CD4-positive, alpha-beta T cell treated with Interleukin-17A for 4 hours (primary cell): ENCODE measurements around the gene SLC14A1.
"Not testable (repeated sequence)": the region's sequence is repeated elsewhere in the genome, so short reads cannot be mapped to it uniquely, and the experiment has no call there.

Source experiments
- DNase-seq: peaks from one replicate; pipeline ENCODE4 v3.0.0-alpha.2; 2020; ENCODE audit warnings: mixed read lengths

SLC14A1 gene

GRCh38 chr18:45724601-45725000 is 620 bp downstream of the SLC14A1 start:
- no peak for DNase-seq

DNA sequence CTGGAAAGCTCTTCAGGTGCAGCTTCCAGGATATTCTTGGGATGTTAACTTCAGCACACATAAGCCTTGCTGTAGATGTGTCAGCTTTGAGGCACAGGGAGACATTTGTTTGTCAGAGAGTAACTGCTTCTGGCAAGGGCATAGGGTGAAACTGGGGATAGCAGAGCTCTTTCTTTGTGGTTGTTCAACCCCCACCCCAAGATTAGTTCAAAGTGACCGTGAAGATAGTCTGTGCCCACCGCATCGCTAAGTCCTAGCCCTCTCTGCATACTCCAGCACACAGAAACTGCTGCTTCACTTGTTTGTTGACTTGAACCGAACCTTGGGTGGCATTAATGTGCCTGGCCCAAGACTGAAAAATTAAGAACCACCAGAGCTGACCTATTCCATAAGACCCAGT is 1.4 kb downstream of the SLC14A1 start:
- DNase-seq = no peak

GRCh38 chr18:45726603-45727002 is 2.6 kb downstream of the SLC14A1 start:
- DNase-seq = no peak

GRCh38 chr18:45727068-45727467 is 3.1 kb downstream of the SLC14A1 start:
- DNase-seq = no peak

- no peak for DNase-seq
Observed at GRCh38 chr18:45728336-45729010, 4.5 kb downstream of the SLC14A1 start.

DNA sequence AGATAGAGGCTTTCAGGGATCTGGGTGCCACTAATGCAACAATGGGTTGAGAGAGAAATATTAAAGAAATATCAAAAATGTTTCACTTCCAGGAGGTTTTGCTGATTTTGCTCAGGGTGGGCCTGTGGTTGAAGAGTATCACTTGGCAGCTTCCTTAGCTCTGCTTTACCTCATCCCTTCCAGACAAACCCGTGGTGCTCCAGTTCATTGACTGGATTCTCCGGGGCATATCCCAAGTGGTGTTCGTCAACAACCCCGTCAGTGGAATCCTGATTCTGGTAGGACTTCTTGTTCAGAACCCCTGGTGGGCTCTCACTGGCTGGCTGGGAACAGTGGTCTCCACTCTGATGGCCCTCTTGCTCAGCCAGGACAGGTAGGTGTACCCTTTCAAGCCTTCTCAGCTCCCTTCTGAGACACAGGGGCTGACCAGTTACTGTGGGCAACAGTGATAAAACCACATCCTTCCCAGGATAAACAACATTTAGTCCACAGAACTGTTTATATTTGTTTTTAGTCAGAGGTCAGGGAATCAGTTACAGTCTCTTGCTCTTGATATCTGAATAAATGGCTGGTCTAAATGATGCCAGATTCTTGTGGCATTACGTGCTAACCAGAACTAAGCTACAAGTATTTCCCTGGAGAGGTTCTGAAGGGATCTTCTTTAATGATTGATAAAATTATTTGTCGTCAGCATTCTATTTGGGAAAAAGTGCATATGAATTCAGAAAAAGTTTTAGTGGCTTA is 7.0 kb downstream of the SLC14A1 start:
- no peak for DNase-seq

DNA sequence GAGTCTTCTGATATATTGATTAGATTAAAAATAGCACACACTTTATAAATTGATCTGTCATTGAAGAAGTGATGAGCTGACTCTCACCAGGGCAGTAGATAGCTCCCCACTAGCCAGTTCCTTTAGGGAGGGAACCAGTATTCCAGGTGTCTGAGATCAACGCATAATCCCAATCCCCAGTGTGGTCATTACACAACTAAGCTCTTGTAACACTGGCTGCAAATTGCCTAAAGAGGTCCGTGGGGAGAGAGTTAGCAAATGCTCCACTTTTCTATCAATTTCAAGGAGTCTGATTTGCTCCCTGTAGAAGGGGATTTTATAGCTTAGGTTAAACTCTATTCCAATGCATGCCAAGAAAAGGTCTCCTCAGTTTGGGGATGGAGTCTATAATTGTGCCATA is 7.7 kb downstream of the SLC14A1 start:
- DNase-seq = no peak

DNA sequence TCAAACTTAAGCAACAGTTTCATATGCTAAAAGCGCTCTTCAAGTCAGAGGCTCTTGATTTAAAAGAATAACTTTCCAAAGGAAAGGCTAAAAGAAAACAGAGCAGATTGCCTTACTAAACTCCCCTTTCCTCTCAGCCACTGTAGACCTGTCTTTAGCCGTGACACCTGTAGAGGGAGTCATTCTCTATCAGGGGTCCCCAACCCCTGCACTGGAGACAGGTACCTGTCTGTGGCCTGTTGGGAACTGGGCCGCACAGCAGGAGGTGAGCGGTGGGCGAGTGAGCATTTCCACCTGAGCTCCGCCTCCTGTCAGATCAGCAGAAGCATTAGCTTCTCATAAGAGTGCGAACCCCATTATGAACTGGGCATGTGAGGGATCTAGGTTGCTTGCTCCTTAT is 9.6 kb downstream of the SLC14A1 start:
- no peak for DNase-seq

DNA sequence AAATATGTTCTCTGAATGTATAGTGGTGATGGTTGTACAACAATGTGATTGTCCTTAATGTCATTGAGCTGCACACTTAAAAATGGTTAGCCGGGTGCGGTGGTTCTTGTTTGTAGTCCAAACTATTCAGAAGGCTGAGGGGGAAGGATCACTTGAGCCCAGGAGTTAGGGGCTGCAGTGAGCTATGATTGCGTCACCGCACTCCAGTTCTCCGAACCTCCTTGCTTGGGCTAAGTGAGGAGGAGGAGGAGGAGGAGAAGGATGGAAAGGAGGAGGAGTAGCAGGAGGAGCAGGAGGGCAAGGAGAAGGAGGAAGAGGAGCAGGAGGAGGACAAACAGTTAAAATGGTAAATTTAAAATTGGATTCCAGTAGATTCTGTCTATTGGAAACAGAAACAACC is 10.5 kb downstream of the SLC14A1 start:
- no peak for DNase-seq

GRCh38 chr18:45734944-45735343 is 11.0 kb downstream of the SLC14A1 start:
- DNase-seq = no peak

DNA sequence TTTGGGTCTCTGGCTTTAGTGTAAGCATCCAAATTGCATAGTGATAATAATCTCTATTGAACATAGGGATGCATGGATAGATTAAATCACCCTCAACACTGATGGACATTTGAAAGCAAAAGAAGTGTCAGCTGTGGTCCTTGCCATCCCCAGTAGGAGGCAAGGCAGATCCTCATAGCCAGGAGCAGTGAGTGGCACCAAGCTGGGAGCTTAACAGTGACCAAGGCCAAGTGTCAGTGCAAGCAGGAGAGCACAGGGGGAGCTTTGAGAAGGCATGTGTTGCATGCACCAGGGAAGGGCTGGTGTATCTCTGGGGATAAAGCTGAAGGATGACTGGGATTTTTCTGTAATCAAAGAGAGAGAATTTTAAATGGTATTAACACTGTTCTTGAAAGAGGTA is 14.7 kb downstream of the SLC14A1 start:
- DNase-seq = no peak

DNA sequence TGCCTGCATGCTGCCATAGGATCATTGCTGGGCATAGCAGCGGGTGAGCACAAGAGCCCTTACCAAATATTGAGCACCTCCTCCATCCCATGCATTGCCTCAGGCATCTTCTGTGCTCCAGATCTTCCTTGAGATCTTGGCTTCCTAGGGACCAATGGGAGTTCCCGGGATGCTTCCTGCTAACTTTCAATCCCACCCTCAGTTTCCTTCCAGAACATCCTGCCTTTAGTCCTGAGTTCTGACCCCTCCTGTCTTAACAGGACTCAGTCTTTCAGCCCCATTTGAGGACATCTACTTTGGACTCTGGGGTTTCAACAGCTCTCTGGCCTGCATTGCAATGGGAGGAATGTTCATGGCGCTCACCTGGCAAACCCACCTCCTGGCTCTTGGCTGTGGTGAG is 15.3 kb downstream of the SLC14A1 start:
- no peak for DNase-seq

GRCh38 chr18:45739848-45740247 is 15.9 kb downstream of the SLC14A1 start:
- DNase-seq = no peak

DNA sequence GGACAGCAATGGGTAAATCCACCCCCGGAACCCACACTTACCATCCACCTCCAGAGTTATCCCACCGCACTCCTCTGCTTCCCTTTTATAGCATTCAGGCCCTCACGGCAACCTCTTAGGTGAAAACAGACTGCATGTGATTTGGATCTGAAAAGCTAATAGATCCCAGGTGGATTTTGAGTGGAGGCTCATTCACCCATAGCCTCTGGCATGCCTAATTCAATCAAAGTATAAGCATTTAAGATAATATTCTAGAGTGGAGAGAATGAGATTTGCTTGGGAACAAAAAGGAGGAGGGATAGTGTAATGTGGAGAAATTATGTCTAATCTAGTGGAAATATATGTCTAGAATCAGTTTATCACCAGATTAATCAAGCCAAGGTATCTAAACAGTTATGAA is 17.1 kb downstream of the SLC14A1 start:
- DNase-seq = no peak

DNA sequence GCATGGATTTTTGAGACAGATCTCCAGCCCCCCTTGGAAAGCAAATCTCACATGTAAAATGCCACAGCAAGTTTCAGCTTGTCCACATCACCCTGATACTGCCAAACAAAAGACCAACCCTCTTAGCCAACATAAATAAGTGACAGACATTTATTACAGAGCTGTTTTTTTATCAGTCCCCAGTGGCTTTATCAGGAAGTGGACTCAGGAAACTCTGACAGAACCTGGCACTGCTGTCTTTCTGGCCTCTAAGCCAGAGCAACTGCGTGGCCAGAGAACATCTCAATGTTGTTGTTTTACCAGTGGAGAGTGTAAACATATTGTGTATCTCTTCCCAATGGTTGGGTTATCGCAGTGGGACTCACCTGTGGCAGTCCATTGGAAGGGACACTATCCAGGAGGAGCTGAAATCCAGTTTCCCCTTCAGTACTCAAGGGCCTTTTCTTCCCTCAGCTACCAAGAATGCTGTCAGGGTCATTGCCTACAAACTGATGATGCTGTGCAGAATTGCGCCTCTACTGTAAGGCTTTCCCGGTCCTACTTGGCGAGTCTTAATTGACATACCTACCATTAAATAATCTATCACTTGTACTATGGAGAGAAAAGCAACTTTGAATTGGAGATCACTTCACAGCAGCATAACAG is 22.0 kb downstream of the SLC14A1 start:
- DNase-seq = no peak

DNA sequence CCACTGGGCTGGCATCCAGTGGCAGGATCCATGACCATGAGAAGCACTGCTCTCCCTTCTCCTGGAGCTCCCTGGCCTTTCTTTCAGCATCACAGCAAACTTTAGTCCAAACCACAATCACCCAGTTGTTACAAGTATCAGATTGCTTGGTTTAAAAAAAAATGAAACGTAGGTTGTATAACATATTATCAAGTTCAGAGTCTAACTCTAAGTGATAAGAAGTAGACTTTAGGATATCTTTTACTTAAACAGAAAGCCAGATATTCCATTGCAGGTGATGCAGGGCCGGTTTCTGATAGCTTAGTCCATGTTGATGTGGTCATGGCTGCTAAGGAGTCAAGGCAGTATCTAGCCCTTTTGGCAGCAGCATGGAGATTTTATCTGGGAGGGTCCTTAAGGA is 24.5 kb downstream of the SLC14A1 start:
- no peak for DNase-seq

DNA sequence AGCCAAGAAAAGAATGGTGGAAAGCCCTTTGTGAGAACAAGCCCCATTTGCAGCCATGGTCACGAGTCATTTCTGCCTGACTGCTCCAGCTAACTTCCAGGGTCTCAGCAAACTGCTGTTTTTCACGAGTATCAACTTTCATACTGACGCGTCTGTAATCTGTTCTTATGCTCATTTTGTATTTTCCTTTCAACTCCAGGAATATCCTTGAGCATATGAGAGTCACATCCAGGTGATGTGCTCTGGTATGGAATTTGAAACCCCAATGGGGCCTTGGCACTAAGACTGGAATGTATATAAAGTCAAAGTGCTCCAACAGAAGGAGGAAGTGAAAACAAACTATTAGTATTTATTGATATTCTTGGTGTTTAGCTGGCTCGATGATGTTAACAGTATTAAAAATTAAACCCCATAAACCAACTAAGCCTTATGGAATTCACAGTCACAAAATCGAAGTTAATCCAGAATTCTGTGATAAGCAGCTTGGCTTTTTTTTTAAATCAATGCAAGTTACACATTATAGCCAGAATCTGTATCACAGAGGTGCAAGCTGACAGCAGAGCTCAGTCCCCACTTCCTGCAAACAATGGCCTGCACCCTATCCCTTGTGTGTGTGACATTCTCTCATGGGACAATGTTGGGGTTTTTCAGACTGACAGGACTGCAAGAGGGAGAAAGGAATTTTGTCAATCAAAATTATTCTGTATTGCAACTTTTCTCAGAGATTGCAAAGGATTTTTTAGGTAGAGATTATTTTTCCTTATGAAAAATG is 26.1 kb downstream of the SLC14A1 start:
- DNase-seq = no peak

DNA sequence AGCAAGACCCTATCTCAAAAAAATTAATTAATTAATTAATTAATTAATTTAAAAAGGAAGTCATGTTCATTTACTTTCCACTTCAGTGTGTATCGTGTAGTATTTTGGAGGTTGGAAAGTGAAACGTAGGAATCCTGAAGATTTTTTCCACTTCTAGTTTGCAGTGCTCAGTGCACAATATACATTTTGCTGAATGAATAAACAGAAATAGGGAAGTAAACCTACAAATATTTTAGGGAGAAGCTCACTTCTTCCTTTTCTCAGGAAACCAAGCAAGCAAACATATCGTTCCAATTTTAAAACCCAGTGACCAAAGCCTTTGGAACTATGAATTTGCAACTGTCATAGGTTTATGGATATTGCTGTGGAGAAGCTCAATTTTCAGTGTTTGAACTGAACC is 27.8 kb downstream of the SLC14A1 start:
- DNase-seq = no peak

- DNase-seq = no peak
Observed at GRCh38 chr18:45752681-45753080, 28.7 kb downstream of the SLC14A1 start.

GRCh38 chr18:45753286-45753685 is 29.3 kb downstream of the SLC14A1 start:
- no peak for DNase-seq

DNA sequence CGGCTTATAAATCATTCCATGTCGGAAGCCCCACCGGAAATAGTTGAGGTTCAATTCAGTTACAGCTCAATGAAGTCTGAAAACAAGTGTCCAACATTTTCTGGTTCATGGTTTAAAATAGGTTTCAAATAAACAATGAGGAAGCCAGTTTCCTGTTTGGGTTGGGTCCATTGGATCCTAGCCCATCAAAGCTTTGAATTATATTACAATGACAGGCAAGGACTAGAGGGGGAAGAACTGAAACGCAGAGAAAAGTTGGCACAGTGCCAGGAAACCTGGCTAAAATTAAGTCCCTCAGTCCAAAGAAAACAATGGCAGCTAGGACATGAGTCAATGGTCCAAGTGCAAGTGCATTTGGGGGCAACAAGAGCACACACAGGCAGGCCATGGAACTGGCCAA is 32.0 kb downstream of the SLC14A1 start:
- DNase-seq = no peak

DNA sequence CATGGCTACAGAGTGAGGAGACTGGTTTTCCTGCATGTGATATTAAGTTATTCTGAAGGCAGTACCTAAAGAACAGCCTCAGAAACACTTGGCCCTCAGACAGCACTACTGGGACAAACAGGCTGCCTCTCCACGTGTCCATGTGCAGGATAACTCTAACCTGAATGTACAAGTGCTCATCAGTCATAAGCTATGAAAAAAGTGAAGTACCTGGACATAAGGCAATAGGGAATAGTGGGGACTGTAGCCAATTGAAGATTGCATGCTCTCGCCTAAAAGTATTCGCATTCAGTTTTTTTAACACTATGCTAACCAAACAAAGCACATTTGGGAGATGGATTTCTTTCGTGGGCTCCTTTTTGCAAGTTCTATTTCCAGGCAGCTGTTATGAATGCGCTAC is 33.0 kb downstream of the SLC14A1 start:
- DNase-seq = no peak

- DNase-seq = not testable (repeated sequence)
Observed at GRCh38 chr18:45757644-45758043, 33.7 kb downstream of the SLC14A1 start.
